ENCODE data around the gene STAT3.
"Not testable (repeated sequence)": the region's sequence is repeated elsewhere in the genome, so short reads cannot be mapped to it uniquely, and the experiment has no call there.

Gene STAT3

GRCh38 chr17:42362245-42362961, 25.8 kb downstream of the STAT3 start:
- Mint-ChIP-seq H3K27ac (no peak overlapping the region), H3K36me3 (ENCODE audit: low read depth) (peaks cover 9% of the 10 kb centered on the region), H3K4me1 (ENCODE audit: low read depth) (peaks cover 60% of the 10 kb centered on the region), H3K4me3 (no peak overlapping the region), H3K27me3 (no peaks in the 10 kb centered on the region), H3K9me3 (no peaks in the 10 kb centered on the region)
- intact Hi-C loops (cut with micrococcal nuclease) = no loop called here

- peaks cover 9% of the 10 kb centered on the region for H3K36me3 Mint-ChIP-seq (ENCODE audit: low read depth)
- H3K9me3 Mint-ChIP-seq = no peaks in the 10 kb centered on the region
- H3K4me3 Mint-ChIP-seq = no peak overlapping the region
- no peaks in the 10 kb centered on the region for H3K27me3 Mint-ChIP-seq
- H3K27ac Mint-ChIP-seq = no peak overlapping the region
- intact Hi-C loops (cut with micrococcal nuclease) = no loop called here
- peaks cover 54% of the 10 kb centered on the region for H3K4me1 Mint-ChIP-seq (ENCODE audit: low read depth)
Observed at GRCh38 chr17:42361781-42362186, 26.5 kb downstream of the STAT3 start.

- H3K9me3 Mint-ChIP-seq; H3K27ac Mint-ChIP-seq; H3K27me3 Mint-ChIP-seq; H3K36me3 Mint-ChIP-seq (ENCODE audit: low read depth); intact Hi-C loops (cut with micrococcal nuclease); H3K4me3 Mint-ChIP-seq: not testable (repeated sequence)
- H3K4me1 Mint-ChIP-seq (ENCODE audit: low read depth) = peaks cover 42% of the 10 kb centered on the region
Observed at GRCh38 chr17:42360388-42360787, 27.9 kb downstream of the STAT3 start.

GRCh38 chr17:42359133-42359532, 29.1 kb downstream of the STAT3 start:
- H3K4me3 Mint-ChIP-seq = no peak overlapping the region
- intact Hi-C loops (cut with micrococcal nuclease) = no loop called here
- peaks cover 9% of the 10 kb centered on the region for H3K36me3 Mint-ChIP-seq (ENCODE audit: low read depth)
- peaks cover 32% of the 10 kb centered on the region for H3K4me1 Mint-ChIP-seq (ENCODE audit: low read depth)
- no peaks in the 10 kb centered on the region for H3K9me3 Mint-ChIP-seq
- no peak overlapping the region for H3K27ac Mint-ChIP-seq
- no peaks in the 10 kb centered on the region for H3K27me3 Mint-ChIP-seq

- Mint-ChIP-seq H3K4me3 (no peak overlapping the region), H3K9me3 (no peaks in the 10 kb centered on the region), H3K27me3 (no peaks in the 10 kb centered on the region), H3K4me1 (ENCODE audit: low read depth) (peaks cover 25% of the 10 kb centered on the region), H3K27ac (peak overlapping the region; percentile 50), H3K36me3 (ENCODE audit: low read depth) (peaks cover 9% of the 10 kb centered on the region)
- intact Hi-C loops (cut with micrococcal nuclease) = no loop called here
Observed at GRCh38 chr17:42358434-42358833, 29.8 kb downstream of the STAT3 start.

GRCh38 chr17:42354956-42355843, 33.0 kb downstream of the STAT3 start:
- Mint-ChIP-seq H3K27ac (no peak overlapping the region), H3K36me3 (ENCODE audit: low read depth) (peaks cover 9% of the 10 kb centered on the region), H3K4me3 (no peak overlapping the region), H3K4me1 (ENCODE audit: low read depth) (peaks cover 19% of the 10 kb centered on the region), H3K9me3 (no peaks in the 10 kb centered on the region), H3K27me3 (no peaks in the 10 kb centered on the region)
- intact Hi-C loops (cut with micrococcal nuclease) = no loop called here

- Mint-ChIP-seq H3K4me1 (ENCODE audit: low read depth) (peaks cover 30% of the 10 kb centered on the region), H3K36me3 (ENCODE audit: low read depth) (peaks cover 58% of the 10 kb centered on the region), H3K27ac (peak overlapping the region; percentile 20), H3K27me3 (no peaks in the 10 kb centered on the region), H3K4me3 (no peak overlapping the region), H3K9me3 (no peaks in the 10 kb centered on the region)
- intact Hi-C loops (cut with micrococcal nuclease) = no loop called here
Observed at GRCh38 chr17:42348104-42348503, 40.1 kb downstream of the STAT3 start.

- Mint-ChIP-seq H3K27me3 (no peaks in the 10 kb centered on the region), H3K9me3 (no peaks in the 10 kb centered on the region), H3K4me1 (ENCODE audit: low read depth) (peaks cover 30% of the 10 kb centered on the region), H3K27ac (peak overlapping the region; percentile 20), H3K36me3 (ENCODE audit: low read depth) (peaks cover 63% of the 10 kb centered on the region), H3K4me3 (no peak overlapping the region)
- intact Hi-C loops (cut with micrococcal nuclease) = no loop called here
Observed at GRCh38 chr17:42347606-42348005, 40.6 kb downstream of the STAT3 start.

- intact Hi-C loops (cut with micrococcal nuclease) = no loop called here
Observed at GRCh38 chr17:42347198-42347597, 41.0 kb downstream of the STAT3 start.

GRCh38 chr17:42346481-42346880, 41.8 kb downstream of the STAT3 start:
- peaks cover 32% of the 10 kb centered on the region for H3K4me1 Mint-ChIP-seq (ENCODE audit: low read depth)
- no peak overlapping the region for H3K4me3 Mint-ChIP-seq
- intact Hi-C loops (cut with micrococcal nuclease) = no loop called here
- no peaks in the 10 kb centered on the region for H3K27me3 Mint-ChIP-seq
- peaks cover 75% of the 10 kb centered on the region for H3K36me3 Mint-ChIP-seq (ENCODE audit: low read depth)
- H3K9me3 Mint-ChIP-seq = no peaks in the 10 kb centered on the region
- H3K27ac Mint-ChIP-seq = no peak overlapping the region

More at GRCh38 chr17:42347198-42347597, 41.0 kb downstream of the STAT3 start:
- Mint-ChIP-seq H3K27ac (no peak overlapping the region), H3K36me3 (ENCODE audit: low read depth) (peaks cover 67% of the 10 kb centered on the region), H3K27me3 (no peaks in the 10 kb centered on the region), H3K4me1 (ENCODE audit: low read depth) (peaks cover 30% of the 10 kb centered on the region), H3K9me3 (no peaks in the 10 kb centered on the region), H3K4me3 (no peak overlapping the region)

- H3K27ac Mint-ChIP-seq = no peak overlapping the region
- H3K27me3 Mint-ChIP-seq = no peaks in the 10 kb centered on the region
- H3K4me3 Mint-ChIP-seq = no peak overlapping the region
- intact Hi-C loops (cut with micrococcal nuclease) = no loop called here
- H3K4me1 Mint-ChIP-seq (ENCODE audit: low read depth) = peaks cover 41% of the 10 kb centered on the region
- no peaks in the 10 kb centered on the region for H3K9me3 Mint-ChIP-seq
- peaks cover 84% of the 10 kb centered on the region for H3K36me3 Mint-ChIP-seq (ENCODE audit: low read depth)
Observed at GRCh38 chr17:42345396-42346073, 42.7 kb downstream of the STAT3 start.

GRCh38 chr17:42342242-42343008, 45.8 kb downstream of the STAT3 start:
- Mint-ChIP-seq H3K27ac (peak overlapping the region; percentile 25), H3K4me3 (no peak overlapping the region), H3K4me1 (ENCODE audit: low read depth) (peaks cover 37% of the 10 kb centered on the region), H3K9me3 (no peaks in the 10 kb centered on the region), H3K36me3 (ENCODE audit: low read depth) (peaks cover 94% of the 10 kb centered on the region), H3K27me3 (no peaks in the 10 kb centered on the region)
- intact Hi-C loops (cut with micrococcal nuclease) = no loop called here

GRCh38 chr17:42341568-42341967, 46.7 kb downstream of the STAT3 start:
- Mint-ChIP-seq H3K4me1 (ENCODE audit: low read depth) (peaks cover 32% of the 10 kb centered on the region), H3K36me3 (ENCODE audit: low read depth) (peaks cover 93% of the 10 kb centered on the region), H3K9me3 (no peaks in the 10 kb centered on the region), H3K27ac (peak overlapping the region; percentile 16), H3K27me3 (no peaks in the 10 kb centered on the region), H3K4me3 (no peak overlapping the region)
- intact Hi-C loops (cut with micrococcal nuclease) = no loop called here

All from dendritic cell treated with granulocyte-macrophage colony-stimulating factor and Interleukin-4, amounts not matched to agents 40 ng/mL and 50 ng/mL, for 4 days (primary cell).